PC-3 (cell line): ENCODE measurements around the gene CHD9. TPM values are rescaled to one million over a fixed set of nuclear protein-coding genes. Genes with fewer than 3 reads are reported as not detected.

Experiments
- ATAC-seq: fragments of 200-7000 bp; cut with Tn5 transposase; 2 replicates; pipeline ENCODE4 v1.9.1; 2020; ENCODE audit warnings: mild to moderate bottlenecking, moderate library complexity
- BruUV-seq: library from RNA; stranded (reverse); fragments of 400-500 nt; replicated peaks from 2 replicates; lab custom pipeline; 2021; lab: Mats Ljungman, UMichigan
- CTCF ChIA-PET: fragments of 300-600 bp; sonication (Branson Sonifier 250); formaldehyde crosslinking; loops from one replicate; lab custom pipeline; 2022; ENCODE audit warnings: antibody characterized with exemption; lab: Charles Lee
- POLR2A ChIA-PET: fragments of 300-600 bp; sonication (Branson Sonifier 250); formaldehyde crosslinking; loops from one replicate; lab custom pipeline; 2022; ENCODE audit warnings: antibody characterized with exemption; ENCODE audit not compliant: unreplicated experiment; lab: Charles Lee
- DNase-seq: peaks from one replicate; pipeline ENCODE4 v3.0.0-alpha.2; 2015
- H2AFZ ChIP-seq: fragments of 300-600 bp; sonication (generic); 2 replicates; pipeline ENCODE4 v1.6.0; 2016; ENCODE audit warnings: antibody characterized with exemption, low read length
- H3F3A ChIP-seq: fragments of 300-600 bp; sonication (generic); one replicate; pipeline ENCODE4 v1.6.0; 2017; ENCODE audit warnings: antibody characterized with exemption, low read length, control low read depth, mild to moderate bottlenecking; ENCODE audit not compliant: unreplicated experiment
- H3K27ac ChIP-seq: fragments of 300-600 bp; sonication (generic); 2 replicates; pipeline ENCODE4 v1.5.1; 2016; ENCODE audit warnings: mild to moderate bottlenecking, low read length
- H3K27me3 ChIP-seq: fragments of 300-600 bp; sonication (generic); 2 replicates; pipeline ENCODE4 v1.6.1; 2016; ENCODE audit warnings: low read length, mixed read lengths
- H3K36me3 ChIP-seq: fragments of 300-600 bp; sonication (generic); 2 replicates; pipeline ENCODE4 v1.6.1; 2016; ENCODE audit warnings: low read depth, mixed run types, low read length, mixed read lengths
- H3K4me1 ChIP-seq: fragments of 300-600 bp; sonication (generic); 2 replicates; pipeline ENCODE4 v1.5.1; 2016; ENCODE audit warnings: low read length; ENCODE audit not compliant: insufficient read depth
- H3K4me2 ChIP-seq: fragments of 300-600 bp; sonication (generic); 2 replicates; pipeline ENCODE4 v1.6.0; 2016; ENCODE audit warnings: low read length
- H3K4me3 ChIP-seq: fragments of 300-600 bp; sonication (generic); 2 replicates; pipeline ENCODE4 v1.5.1; 2016; ENCODE audit warnings: mild to moderate bottlenecking, low read length, mixed read lengths
- H3K79me2 ChIP-seq: fragments of 300-600 bp; sonication (generic); 2 replicates; pipeline ENCODE4 v1.6.1; 2017; ENCODE audit warnings: low read length, mixed read lengths
- H3K9ac ChIP-seq: fragments of 300-600 bp; sonication (generic); 2 replicates; pipeline ENCODE4 v1.6.0; 2016; ENCODE audit warnings: mild to moderate bottlenecking, low read length
- H3K9me2 ChIP-seq: fragments of 300-600 bp; sonication (generic); replicated peaks from 2 replicates; pipeline ENCODE4 v1.6.1; 2016; ENCODE audit warnings: mixed run types, low read length, mixed read lengths
- H3K9me3 ChIP-seq: fragments of 300-600 bp; sonication (generic); 2 replicates; pipeline ENCODE4 v1.6.1; 2016; ENCODE audit warnings: low read length, mixed read lengths
- H4K20me1 ChIP-seq: fragments of 300-600 bp; sonication (generic); 2 replicates; pipeline ENCODE4 v1.6.1; 2016; ENCODE audit warnings: low read length, mixed read lengths
- CTCF ChIP-seq: fragments of 300-600 bp; sonication (generic); conservative IDR thresholded peaks from 2 replicates; pipeline ENCODE4 v1.5.1; 2017; ENCODE audit warnings: antibody characterized with exemption, low read depth, mild to moderate bottlenecking, low read length
- EZH2 ChIP-seq: fragments of 300-600 bp; sonication (generic); IDR thresholded peaks from one replicate; pipeline ENCODE4 v1.6.1; 2017; ENCODE audit warnings: antibody characterized with exemption, mild to moderate bottlenecking, low read length; ENCODE audit not compliant: unreplicated experiment
- EZH2phosphoT487 ChIP-seq: fragments of 300-600 bp; sonication (generic); IDR thresholded peaks from 2 replicates; pipeline ENCODE4 v1.6.1; 2018; ENCODE audit warnings: mild to moderate bottlenecking, antibody characterized with exemption, low read length, borderline replicate concordance
- intact Hi-C: fragments of 100-400 bp; cut with micrococcal nuclease; formaldehyde crosslinking; loops from 2 replicates; pipeline ENCODE4 v1.9.0; 2023
- total RNA-seq: library from RNA; depleted of rRNA; stranded (reverse); fragments of >200 nt; gene quantifications from 2 replicates; pipeline ENCODE4 v1.2.3, GENCODE V29; 2014

Gene CHD9
- total RNA-seq, 1 experiment from 2014 or later = 13.3 TPM

DNA sequence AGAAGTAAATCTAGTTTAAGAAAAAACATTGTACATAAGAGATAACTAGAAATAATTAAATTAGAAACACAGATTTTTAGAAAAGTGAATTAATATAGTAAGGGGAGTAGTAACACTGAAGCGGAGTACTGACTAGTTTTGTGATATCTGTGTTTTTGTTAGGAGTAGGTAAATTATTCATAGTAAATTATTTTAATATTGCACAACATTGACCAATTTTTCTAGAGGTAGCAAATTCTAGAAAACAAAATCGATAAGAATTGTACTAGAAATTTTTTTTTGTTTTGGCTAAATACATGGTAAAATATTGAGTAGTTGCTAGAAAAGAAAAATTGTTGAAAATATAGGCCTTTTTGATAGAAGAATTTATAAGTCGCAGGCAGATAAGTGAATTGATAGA lies 156.5 kb downstream of the CHD9 start:
- no peaks in the 10 kb centered on the region for H3K36me3 ChIP-seq
- H3K9me3 ChIP-seq = no peaks in the 10 kb centered on the region
- H3K9me2 ChIP-seq = no peaks in the 10 kb centered on the region
- 0 out of 2 replicates have a peak overlapping the region, but pooled peaks have one; percentile 35 for H3K4me3 ChIP-seq
- ATAC-seq = no peak
- H3K4me2 ChIP-seq = peak overlapping the region; percentile 93; the same call in 1 of the 2 replicates
- H3K79me2 ChIP-seq = peaks cover 61% of the 10 kb centered on the region
- no TSS peak for BruUV-seq
- H4K20me1 ChIP-seq = no peaks in the 10 kb centered on the region
- no peak overlapping the region for H3K9ac ChIP-seq
- H3K4me1 ChIP-seq = peaks cover 4% of the 10 kb centered on the region
- TF ChIP-seq EZH2 (no peak), EZH2phosphoT487 (no peak), CTCF (no peak)
- H3F3A ChIP-seq = no peaks in the 10 kb centered on the region
- H3K27ac ChIP-seq = no peak overlapping the region
- no peak for DNase-seq
- intact Hi-C loops = no loop called here
- ChIA-PET POLR2A (no interaction called here), CTCF (no interaction called here)
- no peaks in the 10 kb centered on the region for H3K27me3 ChIP-seq
- no peak overlapping the region for H2AFZ ChIP-seq

DNA sequence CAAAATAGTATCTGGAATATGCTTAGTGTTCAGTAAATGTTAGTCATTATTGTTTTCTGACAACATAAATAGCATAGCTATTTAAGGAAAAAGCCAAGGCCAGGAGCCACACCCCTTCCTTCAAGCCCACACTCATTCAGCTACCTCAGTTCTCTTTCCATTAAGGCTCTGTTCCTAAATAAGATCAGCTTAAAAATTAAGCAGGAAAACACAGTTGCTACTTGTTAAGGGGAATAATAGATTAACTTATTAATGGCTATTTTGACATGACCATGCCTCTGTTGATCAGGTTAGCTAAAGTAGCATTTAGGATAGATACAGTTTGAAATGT lies 158.1 kb downstream of the CHD9 start:
- Histone ChIP-seq H3K4me2 (no peak overlapping the region), H3K4me3 (no peak overlapping the region), H3K9me3 (no peaks in the 10 kb centered on the region), H4K20me1 (no peaks in the 10 kb centered on the region), H2AFZ (no peak overlapping the region), H3K27ac (no peak overlapping the region), H3F3A (no peaks in the 10 kb centered on the region), H3K36me3 (no peaks in the 10 kb centered on the region), H3K27me3 (no peaks in the 10 kb centered on the region), H3K4me1 (no peaks in the 10 kb centered on the region; the same call in 1 of the 2 replicates), H3K9ac (no peak overlapping the region), H3K9me2 (no peaks in the 10 kb centered on the region), H3K79me2 (peaks cover 69% of the 10 kb centered on the region)
- ChIA-PET CTCF (no interaction called here), POLR2A (no interaction called here)
- intact Hi-C loops = no loop called here
- no peak for DNase-seq
- TF ChIP-seq EZH2 (no peak), CTCF (no peak), EZH2phosphoT487 (no peak)
- no TSS peak for BruUV-seq
- no peak for ATAC-seq

DNA sequence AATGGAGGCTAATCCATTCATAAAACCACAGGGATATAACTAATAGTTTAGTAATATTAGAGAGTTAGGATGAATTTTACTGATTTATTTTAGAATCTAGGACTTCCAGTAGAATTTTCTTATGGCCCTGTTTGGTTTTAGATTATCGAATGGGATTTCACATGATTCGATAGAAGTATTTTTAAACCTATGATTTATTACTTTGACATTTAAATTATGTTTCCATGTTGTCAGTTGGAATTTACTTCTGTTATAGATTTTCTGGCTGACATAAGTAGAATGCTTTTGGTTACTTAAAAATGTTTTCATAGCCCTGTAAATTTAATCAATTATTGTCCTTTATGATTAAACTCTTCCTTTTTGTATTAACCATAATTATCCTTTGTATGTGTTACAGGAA lies 158.8 kb downstream of the CHD9 start:
- Histone ChIP-seq H3K27me3 (no peaks in the 10 kb centered on the region), H3K9me3 (no peaks in the 10 kb centered on the region), H4K20me1 (no peaks in the 10 kb centered on the region), H2AFZ (no peak overlapping the region), H3K27ac (no peak overlapping the region), H3K4me1 (peaks cover 1% of the 10 kb centered on the region), H3K9me2 (no peaks in the 10 kb centered on the region), H3K79me2 (peaks cover 69% of the 10 kb centered on the region), H3F3A (no peaks in the 10 kb centered on the region), H3K36me3 (no peaks in the 10 kb centered on the region), H3K4me3 (no peak overlapping the region), H3K9ac (no peak overlapping the region), H3K4me2 (no peak overlapping the region)
- intact Hi-C loops = no loop called here
- ChIA-PET CTCF (no interaction called here), POLR2A (no interaction called here)
- ATAC-seq (no peak), DNase-seq (no peak)
- BruUV-seq = no TSS peak
- TF ChIP-seq EZH2 = no peak
- no peak for TF ChIP-seq CTCF
- TF ChIP-seq EZH2phosphoT487 = no peak
